C4-2B (cell line): ENCODE data around the gene PRSS33.

Source experiments
- H3K27ac ChIP-seq: fragments of 450-650 bp; 2 replicates; pipeline ENCODE4 v1.5.1; 2017
- CTCF ChIP-seq: fragments of 450-650 bp; conservative IDR thresholded peaks from 2 replicates; pipeline ENCODE4 v1.5.1; 2017; ENCODE audit warnings: mild to moderate bottlenecking
- ZFX ChIP-seq: fragments of 450-650 bp; IDR thresholded peaks from 2 replicates; pipeline ENCODE4 v1.6.1; 2017

PRSS33 gene

GRCh38 chr16:2739625-2740430 lies 47.5 kb downstream of the PRSS33 start:
- TF ChIP-seq ZFX = no peak
- TF ChIP-seq CTCF = no peak
- H3K27ac ChIP-seq = no peak overlapping the region

GRCh38 chr16:2738615-2739014 lies 48.7 kb downstream of the PRSS33 start:
- TF ChIP-seq CTCF = no peak
- no peak for TF ChIP-seq ZFX
- no peak overlapping the region for H3K27ac ChIP-seq

GRCh38 chr16:2737895-2738418 lies 49.4 kb downstream of the PRSS33 start:
- TF ChIP-seq ZFX = no peak
- TF ChIP-seq CTCF = no peak
- no peak overlapping the region for H3K27ac ChIP-seq

GRCh38 chr16:2737238-2737605 lies 50.1 kb downstream of the PRSS33 start:
- H3K27ac ChIP-seq = no peak overlapping the region
- no peak for TF ChIP-seq CTCF
- TF ChIP-seq ZFX = no peak

- H3K27ac ChIP-seq = no peak overlapping the region
- TF ChIP-seq ZFX (no peak), CTCF (no peak)
Measured at GRCh38 chr16:2736476-2737237, 50.7 kb downstream of the PRSS33 start.

- H3K27ac ChIP-seq = no peak overlapping the region
- no peak for TF ChIP-seq ZFX
- TF ChIP-seq CTCF = no peak
Measured at GRCh38 chr16:2734844-2735515, 52.4 kb downstream of the PRSS33 start.
